NCI-H2196 (cell line): ENCODE measurements around the gene TPPP2.

ENCODE experiments used
- DNase-seq: peaks from one replicate; lab custom pipeline; 2025; ENCODE audit not compliant: unreplicated experiment; lab: John Stamatoyannopoulos, UW

Gene TPPP2

GRCh38 chr14:21056520-21057163 is 26.6 kb downstream of the TPPP2 start:
- DNase-seq, result no peak

DNA sequence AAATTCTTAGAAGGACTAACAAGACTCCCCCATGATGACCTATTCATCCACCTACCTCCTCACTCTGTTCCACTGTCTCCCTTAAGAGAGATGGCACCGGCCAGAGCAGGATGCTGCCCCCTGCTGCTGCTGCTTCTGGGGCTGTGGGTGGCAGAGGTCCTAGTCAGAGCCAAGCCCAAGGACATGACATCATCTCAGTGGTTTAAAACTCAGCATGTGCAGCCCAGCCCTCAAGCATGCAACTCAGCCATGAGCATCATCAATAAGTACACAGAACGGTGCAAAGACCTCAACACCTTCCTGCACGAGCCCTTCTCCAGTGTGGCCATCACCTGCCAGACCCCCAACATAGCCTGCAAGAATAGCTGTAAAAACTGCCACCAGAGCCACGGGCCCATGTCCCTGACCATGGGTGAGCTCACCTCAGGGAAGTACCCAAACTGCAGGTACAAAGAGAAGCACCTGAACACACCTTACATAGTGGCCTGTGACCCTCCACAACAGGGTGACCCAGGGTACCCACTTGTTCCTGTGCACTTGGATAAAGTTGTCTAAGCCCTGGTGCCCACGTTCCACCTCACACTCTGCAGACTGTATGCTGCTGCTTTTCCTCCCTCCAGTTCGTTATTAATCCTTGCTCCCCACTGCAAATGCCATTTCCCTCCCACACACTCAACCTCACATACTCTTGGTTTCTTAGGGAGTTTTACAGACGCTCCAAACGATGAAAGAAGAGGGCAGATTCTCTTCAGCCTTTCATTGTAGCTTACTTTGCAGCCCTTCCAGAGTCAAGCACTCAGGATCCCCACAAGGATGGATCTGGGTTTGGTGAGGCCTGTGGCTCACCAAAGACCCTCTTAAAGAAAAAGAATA is 28.0 kb downstream of the TPPP2 start, which contains the start of gene RNASE8:
RNASE8 (plus strand) TSS at position 20 of the 873 bp plus-strand sequence; CDS start at position 91, 71 bp downstream.
- DNase-seq, result no peak

- DNase-seq, result no peak
Measured at GRCh38 chr14:21058903-21059302, 28.9 kb downstream of the TPPP2 start.

GRCh38 chr14:21059842-21060613 is 30.0 kb downstream of the TPPP2 start:
- no peak for DNase-seq

DNA sequence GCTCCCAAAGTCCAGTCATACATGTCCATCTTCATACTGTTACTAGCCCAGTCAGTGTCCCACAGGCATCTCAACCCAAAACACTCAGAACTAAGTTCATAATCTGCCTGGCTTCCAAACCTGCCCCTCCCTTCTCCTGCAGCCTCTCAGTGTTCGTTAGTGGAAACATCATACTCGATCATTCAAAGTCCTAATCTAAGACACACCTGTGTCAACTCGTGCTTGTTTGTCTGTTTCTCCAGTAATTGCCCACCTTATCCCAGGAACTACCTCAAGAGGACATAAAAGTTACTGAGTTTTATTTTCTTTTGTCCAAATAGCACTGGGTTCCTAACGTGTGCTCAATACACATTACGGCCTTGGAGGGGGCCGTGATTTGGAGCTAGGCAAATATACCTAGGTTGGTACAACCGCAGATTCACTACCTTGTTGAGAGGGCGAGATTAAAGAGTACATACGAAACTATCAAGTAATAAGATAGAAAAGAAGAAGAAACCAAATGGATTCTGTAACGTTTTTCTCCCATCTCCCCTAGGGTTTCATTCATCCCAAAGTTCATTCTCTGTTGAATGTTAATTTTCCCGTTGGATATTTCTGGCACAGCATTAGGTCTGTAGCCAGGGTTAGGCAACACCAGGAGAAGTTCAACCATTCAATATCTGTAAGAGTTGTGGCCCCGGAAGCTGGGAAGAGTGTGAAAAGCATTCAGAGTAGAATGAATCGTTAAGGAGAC is 30.8 kb downstream of the TPPP2 start:
- DNase-seq, result no peak

DNA sequence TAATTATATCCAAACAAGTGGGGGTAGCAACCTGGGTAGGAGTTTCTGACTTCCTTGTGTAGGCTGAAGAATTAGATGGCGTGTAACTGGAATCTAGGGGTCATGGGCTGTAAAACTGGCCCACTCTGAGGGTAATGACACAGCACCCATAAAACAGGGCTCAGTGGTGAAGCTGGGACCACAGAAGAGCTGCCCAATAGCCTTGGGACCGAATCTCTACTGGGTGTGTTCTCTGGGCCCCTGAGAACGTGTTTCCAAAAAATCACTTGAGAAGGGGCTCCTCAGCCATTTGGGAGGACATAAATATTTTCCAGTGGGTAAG is 31.3 kb downstream of the TPPP2 start:
- DNase-seq, result no peak

- DNase-seq, result no peak
Measured at GRCh38 chr14:21063479-21063878, 33.5 kb downstream of the TPPP2 start.

GRCh38 chr14:21066882-21067502 is 37.0 kb downstream of the TPPP2 start:
- DNase-seq, result peak; percentile 28

DNA sequence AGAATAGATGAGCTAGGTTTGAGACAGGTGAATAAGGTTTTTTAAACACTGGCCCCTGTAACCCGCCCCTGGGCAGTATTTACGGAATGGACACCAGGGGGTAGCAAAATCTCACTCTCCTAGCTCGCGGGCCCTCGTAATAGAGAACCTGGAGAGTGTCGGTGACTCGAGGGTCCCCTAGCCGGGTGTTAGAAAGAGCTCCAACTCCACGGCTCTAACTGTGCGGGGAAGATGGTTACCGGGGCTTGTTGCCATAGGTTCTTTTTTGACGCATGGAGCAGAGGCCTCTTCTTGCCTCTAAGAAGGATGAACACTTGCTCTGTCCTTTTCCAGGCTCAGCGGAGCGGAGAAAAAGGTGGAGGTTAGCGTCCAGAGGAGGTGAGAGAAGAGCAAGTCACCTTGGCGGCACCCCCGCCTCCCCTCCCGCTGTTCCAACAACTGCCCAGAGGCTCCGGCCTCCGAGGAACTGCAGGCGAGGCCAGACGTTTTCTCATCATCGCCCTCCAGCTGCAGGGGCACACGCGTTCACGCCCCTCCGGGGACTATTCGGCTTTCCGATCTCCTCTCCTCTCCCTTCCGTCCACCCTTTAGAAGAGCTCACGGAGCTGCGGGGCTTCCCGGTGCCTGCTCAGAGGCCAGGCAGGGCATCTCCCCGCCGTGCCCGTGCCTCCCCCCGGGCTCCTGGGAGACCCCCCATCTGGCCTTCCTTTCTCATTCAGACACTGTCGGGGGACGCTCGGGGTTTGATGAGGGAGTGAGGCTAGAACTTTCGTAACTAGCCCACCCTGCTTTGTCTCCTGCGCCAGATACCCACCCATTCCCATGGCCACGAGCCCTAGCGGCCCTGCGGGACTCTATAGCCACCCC is 38.7 kb downstream of the TPPP2 start:
- DNase-seq, result peak; percentile 82

DNA sequence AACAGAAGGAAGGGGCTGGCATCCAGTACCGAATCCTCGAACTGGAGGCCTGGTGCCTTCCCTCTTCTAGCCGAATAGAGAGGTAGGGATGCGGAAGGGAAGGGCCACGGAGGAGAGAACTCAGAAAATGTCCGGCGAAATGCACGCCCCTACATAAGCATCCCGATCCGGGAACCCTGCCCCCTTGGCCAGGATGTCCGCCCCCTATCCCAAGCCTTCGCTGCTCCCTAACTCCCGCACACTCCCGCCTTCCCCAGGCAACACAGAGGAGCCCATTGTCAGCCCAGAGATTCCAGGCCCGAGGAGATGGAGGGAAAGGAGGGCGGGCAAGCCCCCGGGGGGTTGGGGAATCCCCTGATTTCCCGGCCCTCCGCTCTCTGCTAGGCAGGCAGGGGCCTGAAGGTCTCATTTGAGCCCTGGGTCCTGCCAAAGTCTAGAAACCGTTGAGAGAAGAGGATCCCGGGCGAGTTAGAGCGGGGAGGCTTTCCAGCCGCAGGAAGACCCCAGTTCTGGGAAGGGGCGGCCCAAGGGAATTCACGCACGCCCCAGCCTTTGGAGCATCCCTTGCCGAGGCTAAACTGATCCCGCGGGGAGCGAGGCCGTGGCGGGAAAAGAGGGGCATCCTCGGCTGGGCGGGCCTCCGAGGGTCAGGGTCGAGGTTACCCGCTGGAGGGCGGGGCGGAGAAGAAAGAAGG is 39.5 kb downstream of the TPPP2 start:
- peak; percentile 32 for DNase-seq

DNA sequence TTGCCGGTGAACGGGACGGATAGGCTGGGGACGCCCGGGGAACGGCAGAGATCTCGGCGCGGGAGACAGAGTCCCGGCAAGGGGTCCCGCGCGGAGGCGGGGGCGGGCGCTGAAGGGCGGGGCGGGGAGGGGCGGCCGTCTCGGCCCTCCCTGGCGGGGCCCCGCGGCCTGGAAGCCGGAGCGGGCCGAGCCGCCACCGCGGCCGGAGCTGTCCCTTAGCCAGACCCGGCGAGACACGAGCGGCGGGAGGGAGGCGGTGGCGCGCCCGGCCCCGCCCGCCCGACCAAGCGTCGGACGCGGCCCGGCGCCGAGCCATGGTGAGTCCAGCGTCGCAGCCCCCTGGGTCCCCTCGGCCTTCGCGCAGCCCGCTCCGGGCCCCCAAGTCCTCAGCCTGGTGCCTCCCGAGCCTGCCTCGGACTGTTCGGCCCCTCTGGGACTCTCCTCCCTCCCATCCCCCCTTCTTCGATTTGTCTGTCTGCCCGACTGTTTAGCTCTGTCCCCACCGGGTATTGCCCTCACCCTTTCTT is 40.1 kb downstream of the TPPP2 start, which contains the start of gene ARHGEF40:
ARHGEF40 (plus strand) TSS at position 222 of the 527 bp plus-strand sequence; CDS start at position 315, 93 bp downstream.
- DNase-seq, result peak; percentile 68

DNA sequence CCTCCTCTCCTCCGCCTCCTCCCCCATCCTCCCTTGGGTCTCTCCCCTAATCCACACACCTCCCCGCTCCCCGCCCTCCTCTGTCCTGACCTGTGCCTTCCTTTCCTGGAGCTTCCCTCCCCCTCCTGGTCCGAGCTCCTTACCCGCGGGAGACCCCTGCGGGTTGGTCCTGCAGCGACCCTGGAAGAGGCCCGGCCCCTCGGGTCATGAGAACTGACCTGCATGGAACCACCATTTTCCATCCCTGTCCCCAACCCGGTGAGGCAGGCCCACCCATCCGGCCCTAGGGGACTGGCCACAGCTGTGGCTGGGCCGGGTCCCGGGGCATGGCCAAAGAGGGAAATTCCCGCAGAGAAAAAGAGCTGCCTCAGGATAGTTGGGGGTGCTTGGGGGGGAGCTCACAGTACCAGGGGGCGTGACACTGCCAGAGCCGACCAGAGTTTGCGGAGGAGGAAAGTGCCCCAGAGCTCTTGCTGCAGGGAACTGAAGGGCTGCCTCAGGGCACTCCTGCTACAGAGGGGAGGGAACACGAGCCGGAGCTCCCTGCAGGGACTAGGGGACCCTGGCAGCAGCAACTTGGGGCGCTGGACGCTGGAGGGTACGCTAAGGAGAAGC is 40.7 kb downstream of the TPPP2 start:
- peak; percentile 42 for DNase-seq

- DNase-seq, result peak; percentile 85
Measured at GRCh38 chr14:21071225-21072030, 41.4 kb downstream of the TPPP2 start.

GRCh38 chr14:21072031-21072473 is 42.0 kb downstream of the TPPP2 start:
- no peak for DNase-seq

DNA sequence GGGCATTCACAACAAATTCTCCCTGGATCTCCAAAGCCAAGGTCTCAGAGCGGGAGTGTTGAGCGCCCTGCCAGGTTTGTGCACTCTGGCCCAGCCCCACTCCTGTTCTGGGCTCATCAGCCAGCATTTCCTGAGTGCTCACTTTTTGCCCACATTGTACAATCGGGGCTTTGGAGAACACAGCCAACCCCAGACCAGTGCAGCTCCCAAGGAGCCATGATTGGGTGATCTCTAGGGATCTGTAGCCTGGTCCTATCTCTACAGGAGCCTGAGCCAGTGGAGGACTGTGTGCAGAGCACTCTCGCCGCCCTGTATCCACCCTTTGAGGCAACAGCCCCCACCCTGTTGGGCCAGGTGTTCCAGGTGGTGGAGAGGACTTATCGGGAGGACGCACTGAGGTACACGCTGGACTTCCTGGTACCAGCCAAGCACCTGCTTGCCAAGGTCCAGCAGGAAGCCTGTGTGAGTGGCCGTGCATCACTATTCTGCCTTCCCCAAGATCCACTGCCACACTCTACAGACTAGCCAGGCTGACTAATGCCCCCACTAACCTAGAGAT is 42.8 kb downstream of the TPPP2 start:
- DNase-seq, result peak; percentile 47

GRCh38 chr14:21073921-21074320 is 43.9 kb downstream of the TPPP2 start:
- no peak for DNase-seq
